HG03103 (cell line): ENCODE measurements around the gene GDI2.
A peak's percentile ranks its signal among the peaks of the same experiment; 100 is the strongest.
"Not testable (repeated sequence)": the region's sequence is repeated elsewhere in the genome, so short reads cannot be mapped to it uniquely, and the experiment has no call there.

ENCODE experiments used
- ATAC-seq: cut with Tn5 transposase; IDR thresholded peaks from one replicate; pipeline ENCODE4 v1.9.1; 2021; ENCODE audit warnings: low read depth; ENCODE audit not compliant: unreplicated experiment

GDI2 gene

DNA sequence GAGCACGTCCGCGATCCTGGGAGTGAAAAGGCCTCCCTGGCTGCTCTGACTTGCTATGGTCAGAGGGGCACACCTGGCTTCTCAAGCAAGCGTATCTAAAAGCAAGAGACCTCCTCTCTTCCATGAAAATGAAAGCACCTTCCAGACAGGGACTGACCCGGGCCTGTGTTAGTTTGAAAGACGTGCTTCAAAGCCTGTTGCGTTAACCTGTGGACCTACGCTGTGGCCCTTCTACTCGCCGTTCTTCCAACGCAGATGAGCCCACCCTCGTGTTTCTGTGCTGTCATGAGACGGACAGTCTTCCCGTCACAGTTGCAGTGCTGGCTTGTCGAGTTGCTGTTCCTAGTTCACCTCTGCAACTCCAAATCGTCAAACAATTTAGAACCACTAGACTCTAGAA, 15.5 kb upstream of the GDI2 start:
- ATAC-seq: no peak

DNA sequence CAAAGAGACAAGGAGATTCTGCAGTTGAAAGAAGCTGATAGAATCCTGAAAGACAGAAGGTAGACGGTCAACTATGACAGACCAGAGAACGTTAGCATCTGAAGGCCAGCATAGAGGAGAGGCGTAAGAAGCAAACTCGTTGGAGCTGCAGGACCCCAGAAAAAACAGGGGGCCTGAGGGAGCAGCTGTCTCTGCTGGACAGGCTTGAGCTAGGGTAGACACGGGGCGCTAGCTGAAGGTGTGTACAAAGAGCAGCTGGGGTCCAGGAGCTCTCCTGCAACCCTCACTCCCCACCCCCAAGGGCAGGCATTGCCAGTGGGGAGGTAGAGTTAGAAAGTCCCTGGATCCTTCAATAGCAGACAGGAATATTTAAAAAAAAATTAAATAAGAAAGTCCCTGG, 14.6 kb upstream of the GDI2 start:
- ATAC-seq: no peak

DNA sequence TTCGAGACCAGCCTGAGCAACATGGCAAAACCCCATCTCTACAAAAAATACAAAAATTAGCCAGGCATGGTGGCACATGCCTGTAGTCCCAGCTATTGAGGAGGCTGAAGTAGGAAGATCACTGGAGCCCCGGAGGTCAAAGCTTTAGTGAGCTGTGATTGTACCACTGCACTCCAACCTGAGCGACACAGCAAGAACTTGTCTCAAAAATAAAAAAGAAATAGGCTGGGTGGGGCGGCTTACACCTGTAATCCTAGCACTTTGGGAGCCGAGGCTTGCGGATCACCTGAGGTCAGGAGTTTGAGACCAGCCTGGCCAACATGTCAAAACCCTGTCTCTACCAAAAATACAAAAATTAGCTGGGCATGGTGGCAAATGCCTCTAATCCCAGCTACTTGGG, 13.3 kb upstream of the GDI2 start:
- not testable (repeated sequence) for ATAC-seq

DNA sequence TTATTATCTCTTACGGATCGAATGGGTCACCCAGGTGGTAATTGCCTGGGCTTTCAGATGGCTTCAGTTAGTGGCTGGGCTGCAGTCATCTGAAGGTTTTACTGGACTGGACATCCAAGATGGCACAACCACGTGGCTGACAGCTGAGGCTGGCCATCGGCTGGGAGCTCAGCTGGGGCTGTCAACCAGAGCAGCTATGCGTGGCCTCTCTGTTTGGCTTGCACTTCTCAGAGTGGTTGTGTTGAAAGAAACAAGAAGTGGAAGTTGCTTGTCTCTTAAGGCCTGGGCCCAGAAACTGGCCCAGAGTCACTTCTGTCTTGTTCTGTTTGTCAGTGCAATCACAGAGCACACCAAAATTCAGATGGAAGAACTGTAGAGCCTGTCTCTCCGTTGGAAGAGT, 5.7 kb upstream of the GDI2 start:
- no peak for ATAC-seq

DNA sequence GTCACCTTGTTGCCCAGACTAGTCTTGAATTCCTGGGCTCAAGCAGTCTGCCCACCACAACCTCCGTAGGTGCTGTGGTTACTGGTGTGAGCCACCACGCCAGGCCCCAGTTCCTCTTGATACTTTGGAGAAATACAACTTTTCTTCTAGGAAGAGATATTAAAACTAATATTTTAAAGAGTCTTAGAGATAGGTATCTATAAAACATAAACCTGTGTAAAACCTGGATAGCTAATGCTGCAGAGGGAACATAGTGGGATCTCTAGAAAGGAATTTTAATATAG, 4.8 kb upstream of the GDI2 start:
- ATAC-seq: no peak

DNA sequence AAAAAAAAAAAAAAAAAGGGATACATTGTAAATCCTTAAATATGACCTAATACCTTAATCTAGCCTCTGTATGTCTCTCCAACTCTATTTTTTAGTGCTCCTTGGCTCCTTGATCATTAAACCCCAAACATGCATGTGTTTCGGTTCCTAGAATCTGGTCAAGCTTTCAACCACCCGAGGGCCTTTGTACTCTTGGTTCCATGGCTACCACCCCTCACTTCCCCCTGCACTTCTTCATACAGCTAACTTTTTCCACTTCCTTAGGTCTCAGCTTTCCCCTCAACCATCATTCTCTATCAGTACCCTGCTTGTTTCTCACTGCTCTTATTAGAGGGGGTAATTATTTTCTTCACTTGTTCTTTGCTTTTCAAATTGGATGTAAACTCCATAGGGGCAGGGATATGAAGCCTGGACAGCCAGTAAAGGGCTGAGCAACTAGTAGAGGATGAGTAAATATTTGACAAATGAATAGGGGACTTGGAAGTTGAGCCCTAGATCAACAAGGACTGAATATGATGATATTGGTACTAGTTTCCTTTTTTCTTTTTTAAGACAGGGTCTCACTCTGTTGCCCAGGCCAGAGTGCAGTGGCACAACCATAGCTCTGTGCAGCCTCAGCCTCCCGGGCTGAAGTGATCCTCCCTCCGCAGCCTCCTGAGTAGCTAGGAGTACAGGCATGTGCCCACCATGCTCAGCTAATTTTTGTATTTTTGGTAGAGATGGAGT, 4.3 kb upstream of the GDI2 start:
- peak; percentile 30 for ATAC-seq

DNA sequence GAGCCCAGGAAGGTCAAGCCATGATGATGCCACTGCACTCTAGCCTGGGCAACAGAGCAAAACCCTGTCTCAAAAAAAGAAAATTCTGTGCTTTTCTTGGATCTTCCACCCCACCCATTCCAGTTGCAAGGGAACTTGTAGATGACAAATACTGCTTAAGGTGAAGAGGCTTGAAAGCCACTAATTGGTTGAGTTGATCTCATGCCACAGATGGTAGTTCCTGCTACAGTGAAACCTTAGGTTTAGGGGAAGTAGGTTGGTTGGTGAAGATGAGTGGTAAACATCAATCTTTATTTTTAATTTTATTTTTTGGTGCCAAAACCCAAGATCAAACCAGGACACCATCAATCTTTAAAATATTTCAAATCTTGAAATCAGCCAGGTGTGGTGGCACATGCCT, 2.9 kb upstream of the GDI2 start:
- ATAC-seq: no peak

DNA sequence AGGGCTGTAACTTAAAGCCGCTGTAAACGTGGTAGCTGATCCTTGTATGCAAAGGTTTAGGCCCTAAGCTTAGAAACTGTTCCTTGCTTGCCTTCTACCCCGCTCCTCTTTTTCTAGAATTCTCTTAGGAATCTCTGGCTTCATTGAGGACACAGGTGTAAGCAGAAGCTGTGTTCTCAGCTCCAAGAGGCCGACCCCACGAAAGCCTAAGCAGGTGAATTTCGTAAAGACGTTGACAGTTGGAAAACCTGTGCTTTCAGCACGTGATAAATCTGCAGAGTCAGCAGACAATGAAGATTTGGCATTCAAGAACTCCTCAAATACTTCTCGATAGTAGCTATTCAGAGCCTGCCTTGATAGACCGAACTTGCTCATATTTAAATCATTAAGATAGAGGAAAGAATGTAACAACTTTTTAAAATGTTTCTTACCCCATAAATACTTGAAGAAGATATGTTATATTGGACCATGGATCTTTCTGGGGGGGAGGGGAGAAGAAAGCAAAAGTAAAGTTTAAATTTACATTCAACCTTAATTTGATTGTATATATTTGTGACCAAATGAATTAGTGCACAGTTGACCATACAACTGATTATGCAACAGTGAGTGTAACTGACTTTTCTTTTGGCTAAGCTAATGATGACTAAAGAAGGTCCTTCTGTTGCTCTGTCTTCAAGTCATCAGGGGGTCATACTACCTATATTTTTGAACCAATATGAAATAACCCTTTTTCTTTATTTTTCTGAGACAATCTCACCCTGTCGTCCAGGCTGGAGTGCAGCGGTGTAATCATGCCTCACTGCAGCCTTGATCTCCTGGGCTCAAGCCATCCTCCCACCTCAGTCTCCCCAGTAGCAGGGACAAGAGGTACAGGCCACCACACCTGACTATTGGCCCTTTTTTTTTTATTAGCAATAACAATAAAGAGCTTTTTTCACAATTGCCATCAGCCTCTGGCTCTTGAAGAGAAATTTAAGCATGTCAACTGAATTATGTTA, 1.2 kb upstream of the GDI2 start:
- no peak for ATAC-seq

DNA sequence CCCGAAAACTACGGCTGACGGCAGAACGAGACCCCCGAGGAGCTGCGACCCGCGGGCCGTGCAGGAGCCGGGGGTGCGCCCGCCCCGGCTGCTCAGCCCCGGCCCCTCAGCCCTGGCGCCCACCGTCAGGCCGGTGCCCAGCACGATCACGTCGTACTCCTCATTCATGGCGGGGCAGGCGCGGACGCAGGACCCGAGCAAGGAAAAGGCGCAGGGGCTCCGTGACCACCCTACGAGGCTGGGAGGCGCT, 218 bp downstream of the GDI2 start:
- peak; percentile 11 for ATAC-seq

DNA sequence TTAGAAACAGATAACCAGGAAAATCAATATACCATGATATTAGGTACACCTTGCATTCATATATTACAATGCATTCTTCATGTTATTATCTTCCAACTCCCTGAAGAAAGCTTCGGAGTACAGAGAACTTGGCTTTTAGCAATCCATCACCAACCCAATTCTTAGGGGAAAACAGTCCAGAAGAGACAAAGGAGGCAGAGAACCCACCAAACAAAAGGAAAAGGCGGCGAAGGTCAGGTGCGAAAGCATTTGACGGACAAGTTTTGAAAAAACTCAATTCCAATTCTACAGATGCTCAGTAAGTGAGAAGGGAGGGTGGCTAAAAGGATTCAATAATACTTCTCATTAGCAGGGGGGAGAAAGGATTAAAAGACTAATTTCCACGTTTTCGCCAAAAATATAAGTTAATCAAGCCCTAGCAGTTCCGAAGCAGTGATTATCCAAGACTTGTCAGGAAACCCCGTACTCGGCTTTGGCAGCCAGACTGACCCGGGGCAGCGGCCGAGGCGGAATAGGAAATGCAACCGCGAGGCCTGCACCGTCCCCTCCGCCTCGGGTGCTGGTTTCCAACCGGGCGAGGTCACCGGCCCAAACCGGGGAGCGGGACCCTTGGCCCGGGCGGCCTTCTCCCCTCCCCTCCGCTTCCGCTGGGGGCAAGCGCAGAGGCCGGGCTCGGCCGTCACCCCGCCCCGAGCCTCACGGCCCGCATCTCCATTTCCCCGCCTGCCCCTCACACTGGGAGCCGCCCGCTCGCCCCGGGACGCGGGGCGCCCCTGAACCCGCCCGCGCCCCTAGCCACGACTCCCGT, 747 bp downstream of the GDI2 start:
- peak; percentile 12 for ATAC-seq

DNA sequence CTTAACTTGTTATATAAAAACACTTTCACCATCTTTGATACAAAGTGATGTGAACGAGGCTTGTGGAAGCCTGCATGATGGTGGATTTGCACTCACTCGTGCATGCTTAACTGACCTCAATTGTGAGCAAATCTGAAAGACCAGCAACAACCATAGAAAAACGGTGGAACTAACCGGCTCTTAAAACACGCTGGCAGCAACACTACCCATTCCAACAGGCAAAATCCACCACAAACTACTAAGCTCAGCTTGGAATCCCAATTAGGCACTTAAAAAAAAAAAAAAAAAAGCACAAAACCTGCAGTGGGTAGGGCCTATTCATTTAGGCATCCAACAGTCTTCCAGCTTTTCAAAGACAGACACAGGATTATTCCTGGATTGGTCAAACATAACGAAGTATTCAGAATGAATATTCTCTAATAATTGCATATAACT, 1.8 kb downstream of the GDI2 start:
- no peak for ATAC-seq

DNA sequence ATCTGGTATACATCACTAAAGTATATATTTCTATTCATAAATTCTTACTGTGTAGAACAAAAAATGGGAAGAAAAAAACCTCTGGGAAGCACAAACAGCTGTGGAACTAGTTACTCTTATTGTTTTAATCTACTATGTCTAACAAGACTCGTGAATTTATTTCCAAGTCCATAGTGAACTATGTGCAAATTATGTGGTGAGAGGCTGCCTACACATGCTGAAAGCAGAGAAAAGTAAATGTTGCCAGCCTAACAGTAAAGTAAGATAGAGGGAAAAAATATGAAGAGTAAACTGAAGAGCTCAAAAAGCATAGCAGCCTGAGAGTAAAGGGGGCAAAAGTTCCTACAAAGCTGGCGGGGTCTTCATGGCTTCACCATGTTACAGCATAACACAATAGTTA, 3.0 kb downstream of the GDI2 start:
- ATAC-seq: no peak

DNA sequence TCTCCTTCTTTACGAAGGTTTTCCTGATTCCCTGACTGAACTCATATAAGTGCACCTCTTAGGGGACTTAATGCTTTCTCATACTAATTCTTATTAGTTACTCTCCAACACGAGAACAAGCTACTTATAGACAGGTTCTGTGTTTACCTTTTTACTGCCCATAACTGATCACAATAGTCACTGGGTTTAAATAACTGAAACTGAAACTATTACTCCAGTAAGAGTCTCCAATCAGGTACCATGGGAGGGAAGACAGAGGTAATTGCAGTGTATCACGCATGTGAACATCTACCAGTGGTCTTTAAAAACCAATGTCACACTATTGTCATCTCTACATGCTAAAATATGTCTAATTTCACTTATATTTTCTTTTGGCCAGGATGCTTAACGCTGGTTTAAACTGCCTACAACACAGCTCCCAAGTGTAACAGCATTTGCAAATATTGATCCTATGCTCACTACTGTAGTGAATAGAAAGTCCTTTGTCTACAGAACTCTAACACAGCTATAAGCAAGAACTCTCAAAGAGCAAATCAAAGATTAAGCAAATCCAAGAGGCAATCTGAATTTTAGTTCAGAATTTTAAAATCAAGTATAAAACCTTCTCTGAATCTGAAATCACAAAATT, 3.6 kb downstream of the GDI2 start:
- ATAC-seq: no peak

DNA sequence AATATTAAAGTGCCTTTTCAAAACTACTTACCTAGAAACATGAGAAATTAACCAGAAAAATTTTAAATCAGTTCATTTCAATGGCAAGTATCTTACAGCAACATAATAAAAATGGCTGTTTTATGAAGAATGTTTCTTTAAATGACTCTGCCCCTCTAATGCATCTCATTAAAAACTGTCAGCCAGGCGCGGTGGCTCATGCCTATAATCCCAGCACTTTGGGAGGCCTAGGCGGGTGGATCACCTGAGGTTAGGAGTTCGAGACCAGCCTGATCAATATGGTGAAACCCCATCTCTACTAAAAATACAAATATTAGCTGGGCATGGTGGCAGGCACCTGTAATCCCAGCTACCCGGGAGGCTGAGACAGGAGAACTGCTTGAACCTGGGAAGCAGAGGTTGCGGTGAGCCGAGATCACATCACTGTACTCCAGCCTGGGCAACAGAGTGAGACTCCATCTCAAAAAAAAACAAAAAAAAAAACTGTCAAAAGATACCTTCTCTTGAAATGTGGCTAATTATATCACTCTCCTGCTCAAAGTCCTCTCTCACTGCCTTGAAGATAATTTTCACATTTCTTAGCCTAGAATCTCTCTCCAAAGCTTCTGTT, 4.3 kb downstream of the GDI2 start:
- not testable (repeated sequence) for ATAC-seq

DNA sequence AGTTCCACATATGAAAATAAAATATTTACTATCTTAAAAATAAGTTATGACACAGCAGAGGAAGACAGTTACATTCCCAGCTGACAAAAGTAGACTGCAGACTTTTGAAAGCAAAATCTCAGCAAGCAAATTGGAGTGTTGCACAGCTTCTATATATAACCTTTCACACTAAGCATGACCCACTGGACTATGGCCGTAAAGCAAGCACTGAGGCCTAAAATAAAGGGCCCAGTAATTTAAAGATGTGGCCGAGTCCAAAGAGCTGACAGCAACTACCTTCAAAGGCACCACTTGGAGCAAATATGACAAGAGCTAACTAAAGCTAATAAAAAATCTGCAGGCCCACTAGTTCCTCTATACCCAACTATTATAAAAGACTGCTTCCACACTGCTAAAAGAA, 6.5 kb downstream of the GDI2 start:
- ATAC-seq: no peak

DNA sequence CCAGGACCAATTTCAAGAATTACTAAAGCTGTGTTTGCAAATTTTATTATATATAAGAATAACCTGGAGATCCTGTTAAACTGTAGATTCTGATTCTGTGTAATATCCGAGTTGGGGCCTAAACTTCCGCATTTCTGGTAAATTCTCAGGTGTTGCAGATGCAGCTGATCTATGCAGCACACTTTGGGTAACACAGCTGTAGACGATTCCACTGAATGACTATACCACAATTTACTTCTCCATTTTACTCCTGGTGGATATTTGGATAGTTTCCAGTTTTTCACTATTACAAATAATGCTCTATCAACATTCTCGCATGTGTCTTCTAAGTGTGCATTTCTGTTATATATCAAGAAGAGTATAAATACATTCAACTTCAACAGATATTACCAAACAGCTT, 7.5 kb downstream of the GDI2 start:
- ATAC-seq: no peak

DNA sequence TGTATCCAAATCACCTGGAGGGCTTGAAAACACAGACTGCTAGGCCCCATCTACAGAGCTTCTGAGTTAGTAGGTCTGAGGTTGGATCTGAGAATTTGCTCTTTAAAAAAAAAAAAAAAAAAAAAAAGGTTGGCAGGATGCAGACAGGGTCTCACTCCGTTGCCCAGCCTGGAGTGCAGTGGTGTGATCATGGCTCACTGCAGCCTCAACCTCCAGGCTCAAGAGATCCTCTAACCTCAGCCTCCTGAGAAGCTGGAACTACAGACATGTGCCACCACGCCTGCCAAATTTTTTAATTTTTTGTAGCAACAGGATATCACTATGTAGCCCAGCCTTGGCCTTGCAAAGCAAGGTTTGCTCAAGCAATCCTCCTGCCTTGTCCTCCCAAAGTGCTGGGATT, 8.0 kb downstream of the GDI2 start:
- ATAC-seq: no peak

DNA sequence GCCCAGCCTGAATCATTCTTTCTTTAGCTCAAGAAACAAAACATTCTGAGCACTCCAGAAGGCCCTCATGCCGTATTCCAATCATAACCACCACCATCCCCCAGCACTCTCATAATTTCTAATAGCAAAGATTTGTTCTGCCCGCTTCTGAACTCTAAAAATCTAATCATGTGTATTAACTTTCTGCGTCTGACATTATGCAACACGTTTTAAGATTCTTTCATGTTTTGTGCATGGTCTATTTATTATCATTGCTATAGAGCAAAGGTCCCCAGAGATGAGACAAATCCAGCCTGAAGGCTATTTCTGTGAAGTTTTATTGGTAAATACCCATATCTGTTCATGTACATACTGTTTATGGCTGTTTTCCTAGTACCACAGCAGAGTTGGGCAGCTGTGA, 8.8 kb downstream of the GDI2 start:
- no peak for ATAC-seq

DNA sequence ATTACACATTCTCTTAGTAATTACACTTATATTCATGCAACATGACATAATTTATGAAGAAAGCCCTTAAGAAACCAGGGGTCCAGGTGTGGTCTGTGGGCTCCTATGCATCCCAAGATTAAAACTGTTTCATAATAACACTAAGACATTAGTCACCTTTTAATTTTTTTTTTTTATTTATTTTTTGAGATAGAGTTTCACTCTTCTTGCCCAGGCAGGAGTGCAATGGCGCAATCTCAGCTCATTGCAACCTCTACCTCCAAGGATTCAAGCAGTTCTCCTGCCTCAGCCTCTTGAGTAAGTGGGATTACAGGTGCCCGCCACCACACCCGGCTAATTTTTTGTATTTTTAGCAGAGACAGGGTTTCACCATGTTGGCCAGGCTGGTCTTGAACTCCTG, 12.5 kb downstream of the GDI2 start:
- ATAC-seq: no peak

DNA sequence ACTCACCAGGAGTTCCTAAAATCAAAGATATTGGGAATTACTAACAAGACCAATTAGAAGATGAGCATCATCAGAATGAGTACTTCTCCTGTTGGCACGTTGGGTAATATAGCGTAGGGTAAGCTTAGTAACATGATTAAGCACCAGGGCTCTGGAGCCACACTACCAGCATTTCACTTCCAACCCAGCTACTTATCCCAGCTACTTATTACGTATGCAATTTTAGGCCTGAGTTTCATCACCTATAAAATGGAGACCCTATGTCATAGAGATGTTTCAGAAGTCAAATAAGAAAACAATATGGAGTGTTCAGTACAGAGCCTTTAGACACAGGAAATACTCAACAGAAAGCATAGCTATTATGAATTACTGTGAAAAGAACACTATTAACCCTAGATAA, 19.0 kb downstream of the GDI2 start:
- ATAC-seq: no peak

DNA sequence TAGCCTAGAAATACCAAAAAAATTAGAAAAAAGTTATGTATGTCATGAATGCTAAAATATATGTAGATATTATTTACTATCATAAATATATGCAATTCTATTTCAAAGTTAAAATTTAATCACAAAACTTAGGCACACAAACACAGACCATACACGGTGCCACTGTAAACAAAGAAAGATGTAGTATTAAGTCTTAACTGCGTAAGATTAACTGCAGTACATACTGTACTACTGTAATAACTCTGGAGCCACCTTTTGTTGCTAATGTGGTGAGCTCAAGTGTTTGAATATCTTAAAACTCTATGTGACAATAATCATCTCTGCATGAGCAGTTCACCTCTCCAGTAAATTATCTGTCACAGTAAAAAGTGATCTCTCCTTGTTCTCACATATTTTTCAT, 23.6 kb downstream of the GDI2 start:
- no peak for ATAC-seq
